SK-N-SH (cell line): ENCODE data around the gene TRPM6. TPM values are rescaled to one million over a fixed set of nuclear protein-coding genes. Genes with fewer than 3 reads are reported as not detected.

Source experiments
- CTCF ChIA-PET: fragments of 300-600, 350-600 bp; formaldehyde crosslinking; extraction: SDS; loops from one replicate; lab custom pipeline; 2021; lab: Yijun Ruan, JAX
- POLR2A ChIA-PET: fragments of 350-600 bp; sonication (Branson Sonifier 250); formaldehyde crosslinking; extraction: SDS; loops from one replicate; lab custom pipeline; 2020; ENCODE audit warnings: antibody characterized with exemption, inconsistent platforms; lab: Yijun Ruan, JAX
- DNase-seq: peaks from one replicate; pipeline ENCODE4 v3.0.0; 2012
- H2AFZ ChIP-seq: fragments of 200-600 bp; sonication (generic); 2 replicates; pipeline ENCODE4 v1.8.1; 2016; ENCODE audit warnings: antibody characterized with exemption, mild to moderate bottlenecking, low read depth
- H3F3A ChIP-seq: fragments of 200-600 bp; sonication (generic); replicated peaks from 2 replicates; pipeline ENCODE3; 2016; ENCODE audit warnings: antibody characterized with exemption, mild to moderate bottlenecking; ENCODE audit not compliant: insufficient read depth
- H3K27ac ChIP-seq, 2 experiments: fragments of 200-500 bp in 1 of 2; fragments of 200-600 bp in 1 of 2; sonication (Bioruptor generic) in 1 of 2; sonication (generic), shearing (Covaris generic) in 1 of 2; 2 replicates each; pipeline versions ENCODE4 v1.5.1 to v1.6.1; 2014 to 2016; ENCODE audit warnings: low read depth in 2 of 2, inconsistent platforms in 1 of 2, low read length in 1 of 2, mild to moderate bottlenecking in 1 of 2, mixed read lengths in 1 of 2
- H3K27me3 ChIP-seq: fragments of 200-600 bp; sonication (generic), shearing (Covaris generic); 2 replicates; pipeline ENCODE4 v1.6.1; 2016; ENCODE audit warnings: mixed run types; ENCODE audit not compliant: insufficient read depth
- H3K36me3 ChIP-seq, 2 experiments: fragments of 200-500 bp in 1 of 2; fragments of 200-600 bp in 1 of 2; sonication (Bioruptor generic) in 1 of 2; sonication (generic) in 1 of 2; replicated peaks in 1 of 2; 2 replicates each; pipeline versions ENCODE3 to v1.5.1; 2014 to 2016; ENCODE audit warnings: low read length in 1 of 2, mild to moderate bottlenecking in 1 of 2; ENCODE audit not compliant: insufficient read depth in 2 of 2, control insufficient read depth in 1 of 2
- H3K4me1 ChIP-seq, 2 experiments: fragments of 200-500 bp in 1 of 2; fragments of 200-600 bp in 1 of 2; sonication (Bioruptor generic) in 1 of 2; sonication (generic), shearing (Covaris generic) in 1 of 2; 2 replicates each; pipeline versions ENCODE4 v1.5.1 to v1.6.1; 2014 to 2016; ENCODE audit warnings: low read depth in 1 of 2, low read length in 1 of 2, mixed run types in 1 of 2; ENCODE audit not compliant: insufficient read depth in 2 of 2, control insufficient read depth in 1 of 2
- H3K4me2 ChIP-seq: fragments of 200-600 bp; sonication (generic), shearing (Covaris generic); 2 replicates; pipeline ENCODE4 v1.6.1; 2017; ENCODE audit warnings: mixed run types
- H3K4me3 ChIP-seq, 2 experiments: fragments of 200-500 bp in 1 of 2; fragments of 200-600 bp in 1 of 2; sonication (Bioruptor generic) in 1 of 2; sonication (generic), shearing (Covaris generic) in 1 of 2; 2 replicates each; pipeline versions ENCODE4 v1.5.1 to v1.8.1; 2014 to 2016; ENCODE audit warnings: low read depth in 2 of 2, inconsistent platforms in 1 of 2, low read length in 1 of 2, mild to moderate bottlenecking in 1 of 2, mixed read lengths in 1 of 2, moderate library complexity in 1 of 2
- H3K79me2 ChIP-seq: fragments of 200-600 bp; sonication (generic); 2 replicates; pipeline ENCODE4 v1.8.1; 2017; ENCODE audit warnings: mild to moderate bottlenecking; ENCODE audit not compliant: insufficient read depth
- H3K9ac ChIP-seq: fragments of 200-600 bp; sonication (generic); 2 replicates; pipeline ENCODE4 v1.6.1; 2017; ENCODE audit warnings: mixed run types
- H3K9me2 ChIP-seq: fragments of 200-600 bp; sonication (generic); 2 replicates; pipeline ENCODE4 v1.6.1; 2017; ENCODE audit warnings: mixed run types
- H3K9me3 ChIP-seq: fragments of 200-600 bp; sonication (generic); 2 replicates; pipeline ENCODE4 v1.6.1; 2017; ENCODE audit warnings: mixed run types, mild to moderate bottlenecking, moderate library complexity
- H4K20me1 ChIP-seq: fragments of 200-600 bp; sonication (generic); 2 replicates; pipeline ENCODE4 v1.6.1; 2017; ENCODE audit warnings: mild to moderate bottlenecking, mixed run types; ENCODE audit not compliant: insufficient read depth
- EP300 ChIP-seq, 2 experiments: IDR thresholded peaks; 2 replicates each; pipeline versions ENCODE4 v1.4.0 to v1.6.1; 2012; ENCODE audit warnings: borderline replicate concordance in 1 of 2, low read depth in 1 of 2, low read length in 1 of 2
- FOXJ3 ChIP-seq: sonication (generic); formaldehyde crosslinking; IDR thresholded peaks from 2 replicates; pipeline ENCODE4 v1.5.1; 2020; ENCODE audit warnings: mild to moderate bottlenecking, missing genetic modification reagents
- JUND ChIP-seq: IDR thresholded peaks from 2 replicates; pipeline ENCODE4 v1.4.0; 2012
- MAX ChIP-seq: IDR thresholded peaks from 2 replicates; pipeline ENCODE4 v1.4.0; 2012; ENCODE audit warnings: low read depth
- MEF2A ChIP-seq: IDR thresholded peaks from 2 replicates; pipeline ENCODE4 v1.4.0; 2012; ENCODE audit warnings: low read depth, borderline replicate concordance
- NFIC ChIP-seq: IDR thresholded peaks from 2 replicates; pipeline ENCODE4 v1.4.0; 2012; ENCODE audit warnings: borderline replicate concordance
- POLR2AphosphoS5 ChIP-seq: IDR thresholded peaks from 2 replicates; pipeline ENCODE4 v1.6.1; 2012; ENCODE audit warnings: low read depth, low read length
- RAD21 ChIP-seq: IDR thresholded peaks from 2 replicates; pipeline ENCODE4 v1.6.1; 2012; ENCODE audit warnings: mild to moderate bottlenecking, low read length
- RCOR1 ChIP-seq: fragments of 150-350 bp; IDR thresholded peaks from 2 replicates; pipeline ENCODE4 v1.6.1; 2017; ENCODE audit warnings: antibody characterized with exemption, low read length
- REST ChIP-seq: IDR thresholded peaks from 2 replicates; pipeline ENCODE4 v1.6.1; 2012; ENCODE audit warnings: mild to moderate bottlenecking, low read depth, low read length, moderate library complexity
- RFX5 ChIP-seq: IDR thresholded peaks from 2 replicates; pipeline ENCODE4 v1.6.1; 2012; ENCODE audit warnings: mild to moderate bottlenecking, improper control_type of control experiment, low read length
- SMC3 ChIP-seq: IDR thresholded peaks from 2 replicates; pipeline ENCODE4 v1.6.1; 2012; ENCODE audit warnings: low read depth, low read length, improper control_type of control experiment
- TEAD4 ChIP-seq: IDR thresholded peaks from 2 replicates; pipeline ENCODE4 v1.4.0; 2012; ENCODE audit warnings: mild to moderate bottlenecking, borderline replicate concordance; ENCODE audit not compliant: insufficient read depth
- YY1 ChIP-seq: IDR thresholded peaks from 2 replicates; pipeline ENCODE4 v1.4.0; 2012; ENCODE audit warnings: low read depth, mild to moderate bottlenecking
- WGBS: methylation state at CpG from one replicate; pipeline ENCODE4 v1.1.6; 2017; ENCODE audit warnings: low lambda C conversion rate; 5-methylcytosine and 5-hydroxymethylcytosine counted together
- polyA plus RNA-seq, 3 experiments: library from polyadenylated mRNA; depleted of rRNA; stranded (reverse); fragments of >200 nt; gene quantifications; 2 replicates each; pipeline ENCODE4 v1.2.3, GENCODE V29; 2012
- TF ChIP-seq, protein P1 (sequence below): fragments of 200-600 bp; sonication (generic); IDR thresholded peaks from 2 replicates; pipeline ENCODE4 v1.6.1; 2017; ENCODE audit warnings: antibody characterized with exemption, mild to moderate bottlenecking, moderate library complexity
- TF ChIP-seq, protein P2 (sequence below): IDR thresholded peaks from 2 replicates; pipeline ENCODE4; 2012
- TF ChIP-seq, protein P3 (sequence below): IDR thresholded peaks from 2 replicates; pipeline ENCODE4 v1.4.0; 2012; ENCODE audit warnings: low read depth, borderline replicate concordance

Gene TRPM6
- polyA plus RNA-seq, 1 of the 3 experiments (the other 2 are of a cell fraction): 0.03 TPM

DNA sequence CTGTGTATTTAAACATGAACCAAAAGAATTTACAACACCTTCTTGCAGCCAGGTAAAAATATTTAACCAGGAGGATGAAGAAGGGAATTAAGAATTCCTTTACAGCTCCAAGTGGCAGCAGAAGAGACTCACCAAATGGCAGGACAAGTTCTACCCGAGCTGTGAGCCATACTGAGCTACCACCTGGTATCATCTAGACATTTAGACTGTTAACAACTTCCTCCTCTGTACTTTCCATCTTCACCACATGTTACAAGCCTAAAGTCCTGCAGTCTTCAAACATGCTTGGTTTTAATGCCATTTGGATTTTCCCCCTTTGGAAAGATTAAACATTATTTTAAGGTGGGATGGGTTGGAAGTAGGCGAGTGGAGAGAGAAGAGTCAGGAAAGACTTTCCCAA is 190.2 kb downstream of the TRPM6 start:
- H3K9me3 ChIP-seq: no peaks in the 10 kb centered on the region
- 11% methylated on average over 2 of the region's 2 CpGs for WGBS

GRCh38 chr9:74696520-74696919 is 191.2 kb downstream of the TRPM6 start:
- Histone ChIP-seq H3K27ac (no peak overlapping the region), H3F3A (no peaks in the 10 kb centered on the region), H2AFZ (no peak overlapping the region), H3K36me3 (no peaks in the 10 kb centered on the region), H3K4me2 (no peak overlapping the region), H3K4me3 (no peak overlapping the region), H3K9me2 (no peaks in the 10 kb centered on the region), H4K20me1 (no peaks in the 10 kb centered on the region), H3K4me1 (no peaks in the 10 kb centered on the region), H3K79me2 (no peaks in the 10 kb centered on the region), H3K9me3 (no peaks in the 10 kb centered on the region), H3K27me3 (no peaks in the 10 kb centered on the region), H3K9ac (no peak overlapping the region)
- WGBS: 18% methylated on average over 1 of the region's 1 CpG
- no peak for DNase-seq
- POLR2A ChIA-PET: no interaction called here
- CTCF ChIA-PET: no interaction called here
- TF ChIP-seq POLR2AphosphoS5 (no peak), FOXJ3 (CRISPR knock-in tag) (no peak), JUND (no peak), TEAD4 (no peak), REST (no peak), EP300 (IDR thresholded peaks at IDR 0.05; ENCODE audit: borderline replicate concordance in 1 of 2, low read depth in 1 of 2, low read length in 1 of 2) (no peak), MAX (no peak), YY1 (no peak)
- TF ChIP-seq, protein P1, sequence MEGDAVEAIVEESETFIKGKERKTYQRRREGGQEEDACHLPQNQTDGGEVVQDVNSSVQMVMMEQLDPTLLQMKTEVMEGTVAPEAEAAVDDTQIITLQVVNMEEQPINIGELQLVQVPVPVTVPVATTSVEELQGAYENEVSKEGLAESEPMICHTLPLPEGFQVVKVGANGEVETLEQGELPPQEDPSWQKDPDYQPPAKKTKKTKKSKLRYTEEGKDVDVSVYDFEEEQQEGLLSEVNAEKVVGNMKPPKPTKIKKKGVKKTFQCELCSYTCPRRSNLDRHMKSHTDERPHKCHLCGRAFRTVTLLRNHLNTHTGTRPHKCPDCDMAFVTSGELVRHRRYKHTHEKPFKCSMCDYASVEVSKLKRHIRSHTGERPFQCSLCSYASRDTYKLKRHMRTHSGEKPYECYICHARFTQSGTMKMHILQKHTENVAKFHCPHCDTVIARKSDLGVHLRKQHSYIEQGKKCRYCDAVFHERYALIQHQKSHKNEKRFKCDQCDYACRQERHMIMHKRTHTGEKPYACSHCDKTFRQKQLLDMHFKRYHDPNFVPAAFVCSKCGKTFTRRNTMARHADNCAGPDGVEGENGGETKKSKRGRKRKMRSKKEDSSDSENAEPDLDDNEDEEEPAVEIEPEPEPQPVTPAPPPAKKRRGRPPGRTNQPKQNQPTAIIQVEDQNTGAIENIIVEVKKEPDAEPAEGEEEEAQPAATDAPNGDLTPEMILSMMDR: no peak; the same call in 1 of the 2 replicates
- TF ChIP-seq, protein P2, sequence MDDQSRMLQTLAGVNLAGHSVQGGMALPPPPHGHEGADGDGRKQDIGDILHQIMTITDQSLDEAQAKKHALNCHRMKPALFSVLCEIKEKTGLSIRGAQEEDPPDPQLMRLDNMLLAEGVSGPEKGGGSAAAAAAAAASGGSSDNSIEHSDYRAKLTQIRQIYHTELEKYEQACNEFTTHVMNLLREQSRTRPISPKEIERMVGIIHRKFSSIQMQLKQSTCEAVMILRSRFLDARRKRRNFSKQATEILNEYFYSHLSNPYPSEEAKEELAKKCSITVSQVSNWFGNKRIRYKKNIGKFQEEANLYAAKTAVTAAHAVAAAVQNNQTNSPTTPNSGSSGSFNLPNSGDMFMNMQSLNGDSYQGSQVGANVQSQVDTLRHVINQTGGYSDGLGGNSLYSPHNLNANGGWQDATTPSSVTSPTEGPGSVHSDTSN: no peak

More for the DNA sequence above, 190.2 kb downstream of the TRPM6 start:
- Histone ChIP-seq H3K4me2 (no peak overlapping the region), H3K9ac (no peak overlapping the region), H3K27me3 (no peaks in the 10 kb centered on the region), H3K9me2 (no peaks in the 10 kb centered on the region), H3K36me3 (no peaks in the 10 kb centered on the region), H3K4me3 (no peak overlapping the region), H3K27ac (no peak overlapping the region), H3F3A (no peaks in the 10 kb centered on the region), H2AFZ (no peak overlapping the region), H3K79me2 (no peaks in the 10 kb centered on the region), H4K20me1 (no peaks in the 10 kb centered on the region), H3K4me1 (no peaks in the 10 kb centered on the region)
- ChIA-PET POLR2A (no interaction called here), CTCF (no interaction called here)
- DNase-seq: no peak
- TF ChIP-seq SMC3: no peak
- TF ChIP-seq, protein P2: no peak
- no peak for TF ChIP-seq RCOR1
- TF ChIP-seq, protein P3, sequence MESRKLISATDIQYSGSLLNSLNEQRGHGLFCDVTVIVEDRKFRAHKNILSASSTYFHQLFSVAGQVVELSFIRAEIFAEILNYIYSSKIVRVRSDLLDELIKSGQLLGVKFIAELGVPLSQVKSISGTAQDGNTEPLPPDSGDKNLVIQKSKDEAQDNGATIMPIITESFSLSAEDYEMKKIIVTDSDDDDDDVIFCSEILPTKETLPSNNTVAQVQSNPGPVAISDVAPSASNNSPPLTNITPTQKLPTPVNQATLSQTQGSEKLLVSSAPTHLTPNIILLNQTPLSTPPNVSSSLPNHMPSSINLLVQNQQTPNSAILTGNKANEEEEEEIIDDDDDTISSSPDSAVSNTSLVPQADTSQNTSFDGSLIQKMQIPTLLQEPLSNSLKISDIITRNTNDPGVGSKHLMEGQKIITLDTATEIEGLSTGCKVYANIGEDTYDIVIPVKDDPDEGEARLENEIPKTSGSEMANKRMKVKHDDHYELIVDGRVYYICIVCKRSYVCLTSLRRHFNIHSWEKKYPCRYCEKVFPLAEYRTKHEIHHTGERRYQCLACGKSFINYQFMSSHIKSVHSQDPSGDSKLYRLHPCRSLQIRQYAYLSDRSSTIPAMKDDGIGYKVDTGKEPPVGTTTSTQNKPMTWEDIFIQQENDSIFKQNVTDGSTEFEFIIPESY: no peak
- no peak for TF ChIP-seq MAX
- no peak for TF ChIP-seq POLR2AphosphoS5
- TF ChIP-seq RAD21: no peak
- TF ChIP-seq NFIC: no peak
- TF ChIP-seq RFX5: no peak
- TF ChIP-seq MEF2A: no peak
- TF ChIP-seq JUND: no peak
- TF ChIP-seq, all 33 proteins: peak for 0
